ENCODE data around the gene MOXD1.
"Not testable (repeated sequence)": the region's sequence is repeated elsewhere in the genome, so short reads cannot be mapped to it uniquely, and the experiment has no call there.

The MOXD1 gene

GRCh38 chr6:132279592-132280139 is 121.6 kb downstream of the MOXD1 start:
- DNase-seq (ENCODE audit: low spot score): no peak
- Histone ChIP-seq H3K9me3 (ENCODE audit: severe bottlenecking) (no peaks in the 10 kb centered on the region), H3K27ac (ENCODE audit: poor library complexity, severe bottlenecking) (no peak overlapping the region), H3K36me3 (ENCODE audit: low read depth) (no peaks in the 10 kb centered on the region), H3K27me3 (ENCODE audit: insufficient read depth, poor library complexity, severe bottlenecking) (no peaks in the 10 kb centered on the region), H3K4me1 (ENCODE audit: insufficient read depth, poor library complexity, severe bottlenecking) (no peaks in the 10 kb centered on the region), H3K4me3 (ENCODE audit: severe bottlenecking) (peak overlapping the region; percentile 29)
- ATAC-seq (ENCODE audit: low read depth): peak; percentile 44; the same call in 2 of the 3 replicates
- TF ChIP-seq, protein P1, sequence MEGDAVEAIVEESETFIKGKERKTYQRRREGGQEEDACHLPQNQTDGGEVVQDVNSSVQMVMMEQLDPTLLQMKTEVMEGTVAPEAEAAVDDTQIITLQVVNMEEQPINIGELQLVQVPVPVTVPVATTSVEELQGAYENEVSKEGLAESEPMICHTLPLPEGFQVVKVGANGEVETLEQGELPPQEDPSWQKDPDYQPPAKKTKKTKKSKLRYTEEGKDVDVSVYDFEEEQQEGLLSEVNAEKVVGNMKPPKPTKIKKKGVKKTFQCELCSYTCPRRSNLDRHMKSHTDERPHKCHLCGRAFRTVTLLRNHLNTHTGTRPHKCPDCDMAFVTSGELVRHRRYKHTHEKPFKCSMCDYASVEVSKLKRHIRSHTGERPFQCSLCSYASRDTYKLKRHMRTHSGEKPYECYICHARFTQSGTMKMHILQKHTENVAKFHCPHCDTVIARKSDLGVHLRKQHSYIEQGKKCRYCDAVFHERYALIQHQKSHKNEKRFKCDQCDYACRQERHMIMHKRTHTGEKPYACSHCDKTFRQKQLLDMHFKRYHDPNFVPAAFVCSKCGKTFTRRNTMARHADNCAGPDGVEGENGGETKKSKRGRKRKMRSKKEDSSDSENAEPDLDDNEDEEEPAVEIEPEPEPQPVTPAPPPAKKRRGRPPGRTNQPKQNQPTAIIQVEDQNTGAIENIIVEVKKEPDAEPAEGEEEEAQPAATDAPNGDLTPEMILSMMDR (IDR thresholded peaks at IDR 0.05; ENCODE audit: poor library complexity, severe bottlenecking): peak; percentile 98

DNA sequence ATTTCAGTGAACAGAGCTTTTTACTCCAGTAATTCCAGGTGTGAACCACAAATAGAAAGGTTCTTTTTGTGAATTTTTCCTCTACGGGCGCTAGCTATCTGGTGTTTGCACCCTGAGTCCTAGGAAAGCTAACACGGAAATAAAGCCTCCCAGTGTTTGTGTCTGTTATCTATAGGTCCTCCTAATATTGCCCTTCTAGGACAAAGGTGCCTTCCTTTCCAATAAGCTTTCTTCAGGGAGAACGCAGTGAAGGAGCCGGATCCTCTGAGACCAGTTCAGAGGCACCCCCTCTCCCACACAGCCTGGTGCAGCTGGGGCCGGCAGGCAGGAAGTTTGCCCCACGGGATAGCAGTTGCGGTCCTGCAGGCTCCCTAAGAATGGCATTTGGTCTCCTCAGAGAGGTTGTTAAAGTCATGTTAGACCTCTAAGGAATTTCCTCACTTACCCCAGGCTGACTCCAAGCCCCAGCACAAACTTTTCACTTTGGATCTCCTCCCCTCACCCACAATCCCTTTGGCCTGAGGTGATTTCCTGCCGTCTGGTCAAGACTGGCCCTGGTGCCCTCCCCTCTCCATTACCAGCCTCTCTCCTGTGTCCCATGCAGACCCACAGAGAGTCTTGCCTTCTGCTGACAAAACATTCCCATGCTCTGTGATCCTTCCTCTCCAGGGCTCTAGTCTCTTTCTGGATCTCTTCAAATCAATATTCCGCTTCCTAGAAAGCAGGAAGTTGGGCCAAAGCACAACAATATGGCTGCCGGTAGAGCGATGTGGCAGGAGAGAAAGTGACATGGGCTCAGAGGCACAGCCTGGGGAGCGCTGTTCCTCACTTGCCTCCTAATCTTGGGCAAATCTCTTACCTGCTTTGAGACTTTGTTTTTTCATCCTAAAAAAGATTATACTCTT is 126.0 kb downstream of the MOXD1 start:
- H3K9me3 ChIP-seq (ENCODE audit: severe bottlenecking): no peaks in the 10 kb centered on the region
- DNase-seq (ENCODE audit: low spot score): no peak

DNA sequence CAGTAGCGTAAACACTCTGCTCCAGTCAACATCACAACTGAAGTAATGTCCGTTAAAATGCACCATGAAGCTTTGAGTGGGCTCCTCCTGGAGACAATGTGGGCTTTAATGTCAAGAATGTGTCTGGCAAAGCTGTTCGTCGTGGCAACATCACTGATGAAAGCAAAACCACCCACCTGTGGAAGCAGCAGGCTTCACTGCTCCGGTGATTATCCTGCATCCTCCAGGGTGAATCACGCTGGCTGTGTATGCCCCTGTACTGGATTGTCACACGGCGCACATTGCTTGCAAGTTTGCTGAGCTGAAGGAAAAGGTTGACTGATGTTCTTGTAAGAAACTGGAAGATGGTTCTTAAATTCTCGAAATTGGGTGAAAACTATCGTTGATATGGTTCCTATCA is 128.5 kb downstream of the MOXD1 start:
- Histone ChIP-seq H3K4me1 (ENCODE audit: insufficient read depth, poor library complexity, severe bottlenecking) (no peaks in the 10 kb centered on the region), H3K36me3 (ENCODE audit: low read depth) (no peaks in the 10 kb centered on the region), H3K9me3 (ENCODE audit: severe bottlenecking) (no peaks in the 10 kb centered on the region), H3K4me3 (ENCODE audit: severe bottlenecking) (no peak overlapping the region), H3K27ac (ENCODE audit: poor library complexity, severe bottlenecking) (no peak overlapping the region), H3K27me3 (ENCODE audit: insufficient read depth, poor library complexity, severe bottlenecking) (no peaks in the 10 kb centered on the region)
- TF ChIP-seq, protein P1 (IDR thresholded peaks at IDR 0.05; ENCODE audit: poor library complexity, severe bottlenecking): no peak
- no peak for DNase-seq (ENCODE audit: low spot score)
- ATAC-seq (ENCODE audit: low read depth): no peak

More for the DNA sequence above, 126.0 kb downstream of the MOXD1 start:
- H3K27ac ChIP-seq (ENCODE audit: poor library complexity, severe bottlenecking): no peak overlapping the region
- H3K27me3 ChIP-seq (ENCODE audit: insufficient read depth, poor library complexity, severe bottlenecking): no peaks in the 10 kb centered on the region
- TF ChIP-seq, protein P1 (IDR thresholded peaks at IDR 0.05; ENCODE audit: poor library complexity, severe bottlenecking): no peak
- H3K4me3 ChIP-seq (ENCODE audit: severe bottlenecking): no peak overlapping the region
- no peaks in the 10 kb centered on the region for H3K4me1 ChIP-seq (ENCODE audit: insufficient read depth, poor library complexity, severe bottlenecking)
- no peak for ATAC-seq (ENCODE audit: low read depth)
- no peaks in the 10 kb centered on the region for H3K36me3 ChIP-seq (ENCODE audit: low read depth)

DNA sequence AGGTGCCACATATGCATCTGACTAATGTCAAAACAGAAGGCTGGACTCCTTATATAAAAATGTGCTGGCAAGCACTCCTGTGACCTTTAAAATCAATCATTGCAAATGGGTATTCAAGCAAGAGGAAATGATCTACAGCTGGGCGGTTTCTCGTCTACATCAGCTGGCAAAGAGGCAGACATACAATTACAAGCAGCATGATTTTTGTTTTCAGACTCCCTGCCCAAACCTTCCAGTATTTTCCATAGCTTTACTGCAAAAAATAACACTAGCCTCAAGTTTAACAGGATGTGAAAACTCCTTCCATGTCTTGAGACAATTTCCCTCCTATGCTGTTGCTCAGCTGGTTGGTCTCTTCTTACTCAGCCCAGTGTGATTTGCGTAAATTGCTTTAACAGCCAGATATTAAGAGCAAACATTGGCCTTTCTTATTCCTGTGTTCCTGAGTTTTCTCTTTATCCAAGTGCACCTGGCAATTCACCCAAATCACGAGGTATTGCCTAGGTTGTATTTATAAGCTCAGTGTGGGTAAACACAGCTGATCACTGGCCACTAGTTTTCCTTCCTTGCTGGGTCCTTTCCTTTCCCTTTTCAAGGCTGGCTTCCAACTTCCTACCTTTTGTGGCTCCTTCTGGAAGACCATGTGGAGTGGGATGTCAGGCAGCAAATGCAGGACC is 130.4 kb downstream of the MOXD1 start:
- no peak for DNase-seq (ENCODE audit: low spot score)
- TF ChIP-seq, protein P1 (IDR thresholded peaks at IDR 0.05; ENCODE audit: poor library complexity, severe bottlenecking): no peak

GRCh38 chr6:132268666-132269065 is 132.6 kb downstream of the MOXD1 start:
- H3K36me3 ChIP-seq (ENCODE audit: low read depth); H3K9me3 ChIP-seq (ENCODE audit: severe bottlenecking); H3K27me3 ChIP-seq (ENCODE audit: insufficient read depth, poor library complexity, severe bottlenecking); ATAC-seq (ENCODE audit: low read depth); H3K27ac ChIP-seq (ENCODE audit: poor library complexity, severe bottlenecking); H3K4me3 ChIP-seq (ENCODE audit: severe bottlenecking); DNase-seq (ENCODE audit: low spot score); H3K4me1 ChIP-seq (ENCODE audit: insufficient read depth, poor library complexity, severe bottlenecking): not testable (repeated sequence)

More for the DNA sequence above, 130.4 kb downstream of the MOXD1 start:
- H3K36me3 ChIP-seq (ENCODE audit: low read depth): no peaks in the 10 kb centered on the region
- ATAC-seq (ENCODE audit: low read depth): no peak
- no peaks in the 10 kb centered on the region for H3K27me3 ChIP-seq (ENCODE audit: insufficient read depth, poor library complexity, severe bottlenecking)
- no peak overlapping the region for H3K4me3 ChIP-seq (ENCODE audit: severe bottlenecking)
- no peaks in the 10 kb centered on the region for H3K4me1 ChIP-seq (ENCODE audit: insufficient read depth, poor library complexity, severe bottlenecking)
- H3K27ac ChIP-seq (ENCODE audit: poor library complexity, severe bottlenecking): no peak overlapping the region
- H3K9me3 ChIP-seq (ENCODE audit: severe bottlenecking): no peaks in the 10 kb centered on the region

Data from RWPE2 (cell line).